Ovary (tissue), 3 donors: ENCODE measurements around the gene PUS1.

Experiments
- CTCF ChIP-seq, 3 donors: fragments of 450-650 bp in 2 of 3; fragments of 200-600 bp in 1 of 3; IDR thresholded peaks; one replicate each; pipeline versions ENCODE4 v1.5.1 to v1.8.0; 2016 to 2022; ENCODE audit warnings: antibody characterized with exemption in 3 of 3, mild to moderate bottlenecking in 1 of 3
- EP300 ChIP-seq: sonication (generic); formaldehyde crosslinking; IDR thresholded peaks from one replicate; pipeline ENCODE4 v1.6.1; 2017; ENCODE audit warnings: antibody characterized with exemption
- POLR2A ChIP-seq: fragments of 450-650 bp; IDR thresholded peaks from one replicate; pipeline ENCODE4 v1.6.1; 2017; ENCODE audit warnings: antibody characterized with exemption, mild to moderate bottlenecking, moderate library complexity
- donor health status: DM: no; HTN: no; CAD: no.

GRCh38 chr12:131908092-131909080 is 20.7 kb upstream of the PUS1 start:
- TF ChIP-seq CTCF (IDR thresholded peaks at IDR 0.05) (no peak), POLR2A (no peak), EP300 (no peak)
